Nephron (organoid): ENCODE data around the gene C3orf52.

ENCODE experiments used
- H3K27ac Mint-ChIP-seq, 3 experiments: 2 replicates each; pipeline ENCODE4 v1.8.0; 2020; ENCODE audit warnings: mixed read lengths in 3 of 3, mild to moderate bottlenecking in 2 of 3, moderate library complexity in 1 of 3
- H3K27me3 Mint-ChIP-seq: 2 replicates; pipeline ENCODE4 v1.8.0; 2021; ENCODE audit warnings: low read depth, mild to moderate bottlenecking, moderate library complexity, mixed read lengths
- H3K36me3 Mint-ChIP-seq: 2 replicates; pipeline ENCODE4 v1.8.0; 2020; ENCODE audit warnings: low read depth, mixed read lengths
- H3K4me1 Mint-ChIP-seq: 2 replicates; pipeline ENCODE4 v1.8.0; 2020; ENCODE audit warnings: mixed read lengths
- H3K4me3 Mint-ChIP-seq, 3 experiments: 2 replicates each; pipeline ENCODE4 v1.8.0; 2020; ENCODE audit warnings: mild to moderate bottlenecking in 3 of 3, mixed read lengths in 3 of 3, moderate library complexity in 2 of 3
- H3K9me3 Mint-ChIP-seq: 2 replicates; pipeline ENCODE4 v1.8.0; 2020; ENCODE audit warnings: mixed read lengths
- CTCF ChIP-seq, 3 experiments: fragments of 200-600 bp; sonication (generic); IDR thresholded peaks; one replicate each; pipeline ENCODE4 v1.5.0; 2021; ENCODE audit warnings: antibody characterized with exemption in 3 of 3; ENCODE audit not compliant: unreplicated experiment in 3 of 3

Gene C3orf52

GRCh38 chr3:112096176-112096575 is 10.0 kb downstream of the C3orf52 start:
- H3K4me1 Mint-ChIP-seq = peaks cover 29% of the 10 kb centered on the region
- H3K27me3 Mint-ChIP-seq = no peaks in the 10 kb centered on the region
- TF ChIP-seq CTCF (IDR thresholded peaks at IDR 0.05; ENCODE audit: unreplicated experiment in 3 of 3) = no peak
- no peak overlapping the region for H3K4me3 Mint-ChIP-seq
- no peaks in the 10 kb centered on the region for H3K9me3 Mint-ChIP-seq
- peaks cover 19% of the 10 kb centered on the region for H3K36me3 Mint-ChIP-seq
- H3K27ac Mint-ChIP-seq = no peak overlapping the region

- Mint-ChIP-seq H3K27me3 (no peaks in the 10 kb centered on the region), H3K27ac (no peak overlapping the region), H3K4me3 (no peak overlapping the region), H3K4me1 (peaks cover 23% of the 10 kb centered on the region), H3K9me3 (no peaks in the 10 kb centered on the region), H3K36me3 (peaks cover 19% of the 10 kb centered on the region)
- TF ChIP-seq CTCF (IDR thresholded peaks at IDR 0.05; ENCODE audit: unreplicated experiment in 3 of 3) = no peak
Measured at GRCh38 chr3:112097378-112097777, 11.2 kb downstream of the C3orf52 start.

GRCh38 chr3:112101916-112102315 is 15.7 kb downstream of the C3orf52 start:
- Mint-ChIP-seq H3K4me3 (no peak overlapping the region), H3K36me3 (peaks cover 9% of the 10 kb centered on the region), H3K9me3 (no peaks in the 10 kb centered on the region), H3K27ac (peak overlapping the region in 1 of 3 experiments; percentile 45), H3K27me3 (no peaks in the 10 kb centered on the region), H3K4me1 (peaks cover 11% of the 10 kb centered on the region)
- no peak for TF ChIP-seq CTCF (IDR thresholded peaks at IDR 0.05; ENCODE audit: unreplicated experiment in 3 of 3)

- Mint-ChIP-seq H3K4me1 (no peaks in the 10 kb centered on the region), H3K27ac (no peak overlapping the region), H3K9me3 (no peaks in the 10 kb centered on the region), H3K27me3 (no peaks in the 10 kb centered on the region), H3K4me3 (no peak overlapping the region), H3K36me3 (peaks cover 4% of the 10 kb centered on the region)
- no peak for TF ChIP-seq CTCF (IDR thresholded peaks at IDR 0.05; ENCODE audit: unreplicated experiment in 3 of 3)
Measured at GRCh38 chr3:112104774-112105173, 18.6 kb downstream of the C3orf52 start.

- no peaks in the 10 kb centered on the region for H3K36me3 Mint-ChIP-seq
- TF ChIP-seq CTCF (IDR thresholded peaks at IDR 0.05; ENCODE audit: unreplicated experiment in 3 of 3) = no peak
- no peaks in the 10 kb centered on the region for H3K9me3 Mint-ChIP-seq
- H3K4me1 Mint-ChIP-seq = peaks cover 7% of the 10 kb centered on the region
- no peak overlapping the region for H3K4me3 Mint-ChIP-seq
- H3K27me3 Mint-ChIP-seq = no peaks in the 10 kb centered on the region
- peak overlapping the region in 1 of 3 experiments; percentile 24 for H3K27ac Mint-ChIP-seq
Measured at GRCh38 chr3:112109322-112109721, 23.1 kb downstream of the C3orf52 start.

- H3K9me3 Mint-ChIP-seq = no peaks in the 10 kb centered on the region
- no peak overlapping the region for H3K4me3 Mint-ChIP-seq
- H3K4me1 Mint-ChIP-seq = peaks cover 28% of the 10 kb centered on the region
- H3K27me3 Mint-ChIP-seq = no peaks in the 10 kb centered on the region
- H3K36me3 Mint-ChIP-seq = peaks cover 2% of the 10 kb centered on the region
- TF ChIP-seq CTCF (IDR thresholded peaks at IDR 0.05; ENCODE audit: unreplicated experiment in 3 of 3) = peak; percentile 65 to 79 (median 70)
- H3K27ac Mint-ChIP-seq = peak overlapping the region in 1 of 3 experiments; percentile 33
Measured at GRCh38 chr3:112111785-112112402, 25.7 kb downstream of the C3orf52 start.
